SK-N-SH treated with all-trans-retinoic acid at 6 μM for 48 hours (cell line): ENCODE results near the gene CHST8.

Source experiments
- ATAC-seq: fragments of 200-7000 bp; cut with Tn5 transposase; 3 replicates; pipeline ENCODE4 v1.9.1; 2020; ENCODE audit warnings: mild to moderate bottlenecking, moderate library complexity
- ARNTL ChIP-seq: fragments of 450-650 bp; formaldehyde crosslinking; IDR thresholded peaks from 2 replicates; pipeline ENCODE4 v1.5.0; 2020; ENCODE audit warnings: low read depth, mild to moderate bottlenecking, moderate library complexity, borderline replicate concordance
- BACH2 ChIP-seq: fragments of 250-450 bp; sonication (Bioruptor Pico); IDR thresholded peaks from 2 replicates; pipeline ENCODE4 v1.9.0; 2021; ENCODE audit warnings: mild to moderate bottlenecking, borderline replicate concordance
- CSDC2 ChIP-seq: fragments of 250-450 bp; sonication (Bioruptor Pico); IDR thresholded peaks from 2 replicates; pipeline ENCODE4 v1.5.0; 2020; ENCODE audit warnings: mild to moderate bottlenecking, moderate library complexity
- ESRRG ChIP-seq: fragments of 250-450 bp; sonication (Bioruptor Pico); IDR thresholded peaks from 2 replicates; pipeline ENCODE4 v1.6.1; 2021; ENCODE audit warnings: mild to moderate bottlenecking
- GLIS3 ChIP-seq: fragments of 250-450 bp; sonication (Bioruptor Pico); IDR thresholded peaks from 2 replicates; pipeline ENCODE4 v1.5.0; 2020; ENCODE audit warnings: mild to moderate bottlenecking, moderate library complexity
- ISL1 ChIP-seq: fragments of 250-450 bp; sonication (Bioruptor Pico); IDR thresholded peaks from 2 replicates; pipeline ENCODE4 v2.1.2; 2022; ENCODE audit warnings: mild to moderate bottlenecking, moderate library complexity
- OSR1 ChIP-seq: fragments of 250-450 bp; sonication (Bioruptor Pico); IDR thresholded peaks from 2 replicates; pipeline ENCODE4 v1.8.0; 2022; ENCODE audit warnings: moderate library complexity, mild to moderate bottlenecking, inconsistent platforms
- POU6F1 ChIP-seq: fragments of 250-450 bp; sonication (Bioruptor Pico); IDR thresholded peaks from 2 replicates; pipeline ENCODE4 v1.8.0; 2021; ENCODE audit warnings: low read depth, mild to moderate bottlenecking, moderate library complexity, borderline replicate concordance
- PPARA ChIP-seq: fragments of 250-450 bp; sonication (Bioruptor Pico); IDR thresholded peaks from 2 replicates; pipeline ENCODE4 v1.5.0; 2020; ENCODE audit warnings: mild to moderate bottlenecking, borderline replicate concordance
- RARB ChIP-seq: fragments of 250-450 bp; sonication (Bioruptor Pico); IDR thresholded peaks from 2 replicates; pipeline ENCODE4 v1.8.0; 2021; ENCODE audit warnings: mild to moderate bottlenecking, moderate library complexity
- TCF4 ChIP-seq: fragments of 250-450 bp; sonication (Bioruptor Pico); IDR thresholded peaks from 2 replicates; pipeline ENCODE4 v1.8.0; 2021; ENCODE audit warnings: mild to moderate bottlenecking, moderate library complexity, borderline replicate concordance
- TOX ChIP-seq: fragments of 250-450 bp; sonication (Bioruptor Pico); IDR thresholded peaks from 2 replicates; pipeline ENCODE4 v1.8.0; 2021; ENCODE audit warnings: mild to moderate bottlenecking, moderate library complexity, borderline replicate concordance
- TSHZ2 ChIP-seq: fragments of 250-450 bp; sonication (Bioruptor Pico); IDR thresholded peaks from 2 replicates; pipeline ENCODE4 v1.5.0; 2020; ENCODE audit warnings: mild to moderate bottlenecking, moderate library complexity
- ZC3H10 ChIP-seq: fragments of 250-450 bp; sonication (Bioruptor Pico); IDR thresholded peaks from 2 replicates; pipeline ENCODE4 v1.5.1; 2021; ENCODE audit warnings: mild to moderate bottlenecking, moderate library complexity
- ZFP3 ChIP-seq: fragments of 250-450 bp; sonication (Bioruptor Pico); IDR thresholded peaks from 2 replicates; pipeline ENCODE4 v1.5.0; 2020; ENCODE audit warnings: mild to moderate bottlenecking, moderate library complexity
- ZNF70 ChIP-seq: fragments of 450-650 bp; formaldehyde crosslinking; IDR thresholded peaks from 2 replicates; pipeline ENCODE4 v1.5.0; 2020; ENCODE audit warnings: mild to moderate bottlenecking, moderate library complexity
- ZNF8 ChIP-seq: fragments of 450-650 bp; formaldehyde crosslinking; IDR thresholded peaks from 2 replicates; pipeline ENCODE4 v1.5.0; 2020; ENCODE audit warnings: mild to moderate bottlenecking, moderate library complexity
- TF ChIP-seq, protein P1 (sequence below): fragments of 250-450 bp; sonication (Bioruptor Pico); IDR thresholded peaks from 2 replicates; pipeline ENCODE4 v1.5.1; 2020; ENCODE audit warnings: low read depth, mild to moderate bottlenecking, moderate library complexity
- TF ChIP-seq, protein P2 (sequence below): fragments of 250-450 bp; sonication (Bioruptor Pico); IDR thresholded peaks from 2 replicates; pipeline ENCODE4 v1.8.0; 2020; ENCODE audit warnings: mild to moderate bottlenecking, moderate library complexity, borderline replicate concordance

Gene CHST8

DNA sequence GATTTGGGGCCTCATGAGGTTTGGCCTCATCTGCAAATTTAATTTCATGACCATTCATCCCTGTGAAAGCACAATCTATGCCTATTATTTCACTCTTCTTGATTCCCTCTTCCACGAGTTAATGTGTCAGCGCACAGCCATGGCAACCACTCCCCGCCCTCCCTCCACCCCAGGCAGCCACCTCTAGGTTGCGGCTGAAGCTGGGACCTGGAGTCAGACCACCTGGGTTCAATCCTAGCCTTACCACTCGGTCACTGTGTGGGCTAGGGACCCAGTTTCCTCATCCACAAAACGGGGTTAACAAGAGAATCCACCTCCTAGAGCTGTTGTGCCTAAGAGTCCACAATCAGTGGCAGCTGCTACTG lies 9.8 kb downstream of the CHST8 start:
- ATAC-seq = no peak
- TF ChIP-seq ZNF70 (CRISPR knock-in tag) = no peak
- TF ChIP-seq CSDC2 = no peak
- no peak for TF ChIP-seq GLIS3 (CRISPR knock-in tag)
- TF ChIP-seq ESRRG (CRISPR knock-in tag) = no peak
- TF ChIP-seq PPARA (CRISPR knock-in tag) = no peak
- TF ChIP-seq, all 23 proteins: peak for 0

- no peak for ATAC-seq
- TF ChIP-seq RARB (CRISPR knock-in tag) = no peak
- no peak for TF ChIP-seq PPARA (CRISPR knock-in tag)
- no peak for TF ChIP-seq OSR1 (CRISPR knock-in tag)
- TF ChIP-seq ISL1 (CRISPR knock-in tag) = no peak
- no peak for TF ChIP-seq TOX (CRISPR knock-in tag)
- TF ChIP-seq ZNF70 (CRISPR knock-in tag) = no peak
- no peak for TF ChIP-seq CSDC2
- no peak for TF ChIP-seq ZC3H10 (CRISPR knock-in tag)
- TF ChIP-seq ZFP3 (CRISPR knock-in tag) = no peak
These were observed 12.8 kb downstream of the CHST8 start for GRCh38 chr19:33634361-33635091.

DNA sequence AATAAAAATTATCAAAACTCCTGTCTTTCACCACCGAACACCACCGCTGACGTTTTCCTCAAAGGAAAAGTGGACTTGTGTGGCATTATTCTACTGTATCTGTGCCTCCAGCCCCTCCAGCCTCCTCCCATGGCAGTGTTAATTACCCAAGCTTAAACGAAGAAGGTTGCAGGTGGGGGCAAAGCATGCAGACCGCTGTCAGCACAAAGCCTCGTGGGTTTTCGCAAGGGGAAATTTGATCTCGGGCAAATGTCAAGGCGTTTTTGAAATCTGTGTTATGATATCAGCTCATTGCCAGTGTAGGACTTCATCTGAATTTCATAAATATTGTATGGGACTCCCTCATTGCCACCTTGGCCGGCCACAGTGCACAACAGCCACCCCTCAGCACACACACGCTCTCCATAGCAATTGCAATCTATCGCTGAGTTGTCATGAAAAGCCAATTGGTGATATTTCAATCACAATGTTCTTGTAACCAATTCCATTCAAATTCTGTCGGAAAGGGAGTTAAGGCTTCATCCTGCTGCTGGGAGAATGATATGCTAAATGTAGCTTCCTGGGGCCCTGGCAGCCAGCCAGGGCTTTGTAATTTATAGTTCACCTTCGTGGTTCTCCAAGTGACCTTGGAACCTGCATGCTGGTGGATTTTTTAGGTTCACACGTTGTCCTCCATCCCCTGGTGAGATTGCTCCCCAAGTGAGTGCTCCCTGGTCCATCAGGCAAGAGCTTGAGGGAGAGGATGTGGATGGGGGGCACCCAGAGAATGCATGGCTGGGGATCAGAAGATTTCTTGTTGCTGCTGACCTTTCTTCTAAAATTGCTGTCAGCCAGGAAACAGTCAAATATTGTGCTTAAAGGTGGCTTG lies 16.6 kb downstream of the CHST8 start:
- no peak for ATAC-seq
- no peak for TF ChIP-seq BACH2 (CRISPR knock-in tag)
- no peak for TF ChIP-seq POU6F1 (CRISPR knock-in tag)
- TF ChIP-seq RARB (CRISPR knock-in tag) = no peak
- no peak for TF ChIP-seq GLIS3 (CRISPR knock-in tag)
- TF ChIP-seq PPARA (CRISPR knock-in tag) = no peak
- TF ChIP-seq ARNTL (CRISPR knock-in tag) = no peak
- TF ChIP-seq ZNF8 (CRISPR knock-in tag) = no peak
- TF ChIP-seq CSDC2 = no peak
- TF ChIP-seq ZFP3 (CRISPR knock-in tag) = no peak
- TF ChIP-seq ZC3H10 (CRISPR knock-in tag) = no peak
- no peak for TF ChIP-seq TCF4
- no peak for TF ChIP-seq ZNF70 (CRISPR knock-in tag)
- TF ChIP-seq ESRRG (CRISPR knock-in tag) = no peak
- TF ChIP-seq TSHZ2 = no peak
- TF ChIP-seq ISL1 (CRISPR knock-in tag) = no peak
- TF ChIP-seq TOX (CRISPR knock-in tag) = no peak
- no peak for TF ChIP-seq OSR1 (CRISPR knock-in tag)
- TF ChIP-seq, protein P1, sequence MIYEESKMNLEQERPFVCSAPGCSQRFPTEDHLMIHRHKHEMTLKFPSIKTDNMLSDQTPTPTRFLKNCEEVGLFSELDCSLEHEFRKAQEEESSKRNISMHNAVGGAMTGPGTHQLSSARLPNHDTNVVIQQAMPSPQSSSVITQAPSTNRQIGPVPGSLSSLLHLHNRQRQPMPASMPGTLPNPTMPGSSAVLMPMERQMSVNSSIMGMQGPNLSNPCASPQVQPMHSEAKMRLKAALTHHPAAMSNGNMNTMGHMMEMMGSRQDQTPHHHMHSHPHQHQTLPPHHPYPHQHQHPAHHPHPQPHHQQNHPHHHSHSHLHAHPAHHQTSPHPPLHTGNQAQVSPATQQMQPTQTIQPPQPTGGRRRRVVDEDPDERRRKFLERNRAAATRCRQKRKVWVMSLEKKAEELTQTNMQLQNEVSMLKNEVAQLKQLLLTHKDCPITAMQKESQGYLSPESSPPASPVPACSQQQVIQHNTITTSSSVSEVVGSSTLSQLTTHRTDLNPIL (CRISPR knock-in tag) = no peak
- TF ChIP-seq, protein P2, sequence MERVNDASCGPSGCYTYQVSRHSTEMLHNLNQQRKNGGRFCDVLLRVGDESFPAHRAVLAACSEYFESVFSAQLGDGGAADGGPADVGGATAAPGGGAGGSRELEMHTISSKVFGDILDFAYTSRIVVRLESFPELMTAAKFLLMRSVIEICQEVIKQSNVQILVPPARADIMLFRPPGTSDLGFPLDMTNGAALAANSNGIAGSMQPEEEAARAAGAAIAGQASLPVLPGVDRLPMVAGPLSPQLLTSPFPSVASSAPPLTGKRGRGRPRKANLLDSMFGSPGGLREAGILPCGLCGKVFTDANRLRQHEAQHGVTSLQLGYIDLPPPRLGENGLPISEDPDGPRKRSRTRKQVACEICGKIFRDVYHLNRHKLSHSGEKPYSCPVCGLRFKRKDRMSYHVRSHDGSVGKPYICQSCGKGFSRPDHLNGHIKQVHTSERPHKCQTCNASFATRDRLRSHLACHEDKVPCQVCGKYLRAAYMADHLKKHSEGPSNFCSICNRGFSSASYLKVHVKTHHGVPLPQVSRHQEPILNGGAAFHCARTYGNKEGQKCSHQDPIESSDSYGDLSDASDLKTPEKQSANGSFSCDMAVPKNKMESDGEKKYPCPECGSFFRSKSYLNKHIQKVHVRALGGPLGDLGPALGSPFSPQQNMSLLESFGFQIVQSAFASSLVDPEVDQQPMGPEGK (CRISPR knock-in tag) = no peak
